Measurements from ENCODE around the gene ISG20.

Gene ISG20

DNA sequence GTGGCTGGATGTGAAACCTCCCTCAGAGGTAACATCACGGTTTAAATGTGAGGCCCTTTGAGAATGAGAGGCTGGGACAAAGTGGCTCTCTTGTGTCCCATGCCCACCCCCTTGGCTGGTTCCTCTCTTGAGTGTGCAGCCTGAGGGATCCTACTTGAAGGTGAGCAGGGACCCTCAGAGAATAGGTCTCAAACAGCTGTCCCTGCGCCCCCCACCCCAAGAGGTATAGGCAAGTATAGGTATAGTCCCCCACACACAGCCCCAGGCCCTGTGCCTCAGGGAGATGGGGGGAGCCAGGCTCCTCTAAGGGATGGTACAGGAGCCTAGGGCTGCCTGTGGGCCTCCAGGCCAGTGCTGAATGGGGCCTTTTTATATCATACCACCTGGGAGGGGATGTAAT, 61.9 kb downstream of the ISG20 start:
- DNase-seq (ENCODE audit: low read depth): no peak
- H3K4me3 ChIP-seq (ENCODE audit: control insufficient read depth, low read depth, low read length): no peak overlapping the region
- TF ChIP-seq, protein P1, sequence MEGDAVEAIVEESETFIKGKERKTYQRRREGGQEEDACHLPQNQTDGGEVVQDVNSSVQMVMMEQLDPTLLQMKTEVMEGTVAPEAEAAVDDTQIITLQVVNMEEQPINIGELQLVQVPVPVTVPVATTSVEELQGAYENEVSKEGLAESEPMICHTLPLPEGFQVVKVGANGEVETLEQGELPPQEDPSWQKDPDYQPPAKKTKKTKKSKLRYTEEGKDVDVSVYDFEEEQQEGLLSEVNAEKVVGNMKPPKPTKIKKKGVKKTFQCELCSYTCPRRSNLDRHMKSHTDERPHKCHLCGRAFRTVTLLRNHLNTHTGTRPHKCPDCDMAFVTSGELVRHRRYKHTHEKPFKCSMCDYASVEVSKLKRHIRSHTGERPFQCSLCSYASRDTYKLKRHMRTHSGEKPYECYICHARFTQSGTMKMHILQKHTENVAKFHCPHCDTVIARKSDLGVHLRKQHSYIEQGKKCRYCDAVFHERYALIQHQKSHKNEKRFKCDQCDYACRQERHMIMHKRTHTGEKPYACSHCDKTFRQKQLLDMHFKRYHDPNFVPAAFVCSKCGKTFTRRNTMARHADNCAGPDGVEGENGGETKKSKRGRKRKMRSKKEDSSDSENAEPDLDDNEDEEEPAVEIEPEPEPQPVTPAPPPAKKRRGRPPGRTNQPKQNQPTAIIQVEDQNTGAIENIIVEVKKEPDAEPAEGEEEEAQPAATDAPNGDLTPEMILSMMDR (IDR thresholded peaks at IDR 0.05; ENCODE audit: control insufficient read depth, insufficient read depth, low read depth, low read length, missing control alignments): no peak

DNA sequence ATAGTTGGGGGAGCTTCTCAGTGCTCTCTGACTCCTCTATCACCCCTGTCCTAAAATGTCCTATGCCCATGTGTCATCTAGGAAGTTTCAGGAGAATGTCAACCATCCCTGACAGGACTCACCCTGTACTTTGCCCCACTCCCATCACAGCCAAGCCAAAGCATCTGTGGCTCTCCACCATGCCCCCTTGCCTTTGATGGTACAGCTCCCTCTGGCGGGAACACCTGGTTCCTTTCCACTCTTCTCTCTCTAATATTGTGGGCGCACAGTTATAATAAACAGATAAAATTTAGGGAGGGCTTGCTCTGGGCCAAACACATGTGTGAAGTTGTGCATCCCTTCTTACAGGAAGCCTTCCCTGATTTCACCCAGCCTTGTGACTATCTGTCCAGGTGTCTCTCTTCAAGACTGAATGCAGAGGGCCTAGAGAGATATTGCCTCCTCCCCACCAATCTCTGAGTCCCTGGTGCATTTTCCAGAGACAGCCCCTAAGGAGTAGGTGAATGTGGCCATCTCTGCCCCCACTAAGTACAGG, 62.8 kb downstream of the ISG20 start:
- no peak for DNase-seq (ENCODE audit: low read depth)
- H3K4me3 ChIP-seq (ENCODE audit: control insufficient read depth, low read depth, low read length): no peak overlapping the region
- TF ChIP-seq, protein P1 (IDR thresholded peaks at IDR 0.05; ENCODE audit: control insufficient read depth, insufficient read depth, low read depth, low read length, missing control alignments): no peak

DNA sequence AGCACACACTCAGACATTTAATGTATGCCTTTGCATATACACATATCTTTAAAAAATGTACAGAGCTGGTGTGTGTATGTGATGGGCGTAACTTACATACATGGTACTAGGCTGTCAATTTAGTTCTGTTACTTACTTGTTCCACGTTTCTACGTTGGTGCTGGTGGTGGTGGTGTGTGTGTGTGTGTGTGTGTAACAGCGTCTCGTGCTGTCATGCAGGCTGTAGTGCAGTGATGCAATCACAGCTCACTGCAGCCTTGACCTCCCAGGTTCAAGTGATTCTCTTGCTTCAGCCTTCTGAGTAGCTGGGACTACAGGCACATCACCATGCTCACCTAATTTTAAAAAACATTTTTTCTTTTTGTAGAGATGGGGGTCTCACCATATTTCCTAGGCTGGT, 64.2 kb downstream of the ISG20 start:
- DNase-seq (ENCODE audit: low read depth): no peak
- TF ChIP-seq, protein P1 (IDR thresholded peaks at IDR 0.05; ENCODE audit: control insufficient read depth, insufficient read depth, low read depth, low read length, missing control alignments): no peak
- no peak overlapping the region for H3K4me3 ChIP-seq (ENCODE audit: control insufficient read depth, low read depth, low read length)

DNA sequence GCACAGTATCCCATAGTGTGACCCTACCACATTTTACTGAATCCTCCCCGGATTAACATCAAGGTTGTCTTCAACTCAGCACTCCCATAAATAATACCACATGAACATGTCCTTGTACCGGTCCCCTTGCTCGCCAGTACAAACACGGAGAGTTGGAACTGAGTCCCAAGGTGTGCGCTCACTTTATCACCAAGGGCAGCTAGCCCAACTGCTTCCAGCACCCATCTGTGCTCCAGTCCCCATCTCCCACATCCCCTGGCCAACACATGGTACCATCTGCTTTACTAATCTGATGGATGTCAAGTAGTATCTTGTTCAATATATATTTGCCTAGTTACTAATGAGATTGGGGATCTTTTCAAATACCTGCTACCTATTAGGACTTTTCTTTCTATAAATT, 64.7 kb downstream of the ISG20 start:
- TF ChIP-seq, protein P1 (IDR thresholded peaks at IDR 0.05; ENCODE audit: control insufficient read depth, insufficient read depth, low read depth, low read length, missing control alignments): no peak
- no peak overlapping the region for H3K4me3 ChIP-seq (ENCODE audit: control insufficient read depth, low read depth, low read length)
- no peak for DNase-seq (ENCODE audit: low read depth)

DNA sequence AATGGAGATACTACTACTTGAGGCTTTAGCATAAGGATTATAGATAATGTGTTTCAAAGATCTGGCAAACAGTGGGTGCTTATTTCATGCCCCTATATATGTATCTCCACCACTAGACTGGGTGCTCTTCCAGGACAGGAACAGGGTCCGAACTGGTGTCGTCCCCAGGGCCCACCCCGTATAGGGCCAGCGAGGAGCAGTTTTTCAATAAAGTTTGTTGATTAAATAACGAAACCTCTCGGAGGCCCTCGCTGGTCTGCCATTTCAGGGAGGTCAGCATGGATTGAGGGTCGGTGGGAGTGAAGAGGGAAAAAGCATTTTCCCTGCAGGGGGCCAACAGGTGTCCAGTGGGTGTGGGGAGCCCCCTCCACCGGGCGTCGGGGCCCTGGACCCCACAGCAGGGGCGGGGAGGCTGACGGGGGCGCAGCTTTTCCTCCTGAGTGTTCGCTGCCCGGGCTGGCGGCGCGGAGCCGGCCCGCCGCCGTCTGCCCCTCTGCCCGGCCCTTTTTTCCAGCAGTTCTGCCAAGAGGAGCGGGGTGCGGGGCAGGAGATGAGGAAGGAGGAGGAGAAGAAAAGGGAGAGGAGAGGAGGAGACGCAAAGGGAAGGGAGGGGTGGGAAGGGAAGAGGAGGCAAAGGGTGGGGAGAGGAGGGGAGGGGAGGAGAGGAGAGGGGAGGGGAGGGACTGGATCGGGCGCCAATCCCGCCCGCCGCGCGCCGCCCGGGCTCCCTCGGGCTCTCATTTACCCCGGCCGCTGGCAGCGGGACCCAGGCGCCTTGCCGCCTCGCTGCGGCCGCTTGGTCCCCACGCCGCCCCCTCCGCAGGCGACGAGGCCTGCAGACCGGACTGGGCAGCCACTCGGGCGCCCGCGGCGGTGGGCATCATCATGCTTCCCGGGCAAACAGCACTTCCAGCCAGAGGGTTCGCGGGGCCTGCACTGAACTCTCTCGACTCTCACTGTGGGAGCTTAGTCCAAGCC, 66.3 kb downstream of the ISG20 start:
- TF ChIP-seq, protein P1 (IDR thresholded peaks at IDR 0.05; ENCODE audit: control insufficient read depth, insufficient read depth, low read depth, low read length, missing control alignments): no peak
- H3K4me3 ChIP-seq (ENCODE audit: control insufficient read depth, low read depth, low read length): peak overlapping the region; percentile 26

DNA sequence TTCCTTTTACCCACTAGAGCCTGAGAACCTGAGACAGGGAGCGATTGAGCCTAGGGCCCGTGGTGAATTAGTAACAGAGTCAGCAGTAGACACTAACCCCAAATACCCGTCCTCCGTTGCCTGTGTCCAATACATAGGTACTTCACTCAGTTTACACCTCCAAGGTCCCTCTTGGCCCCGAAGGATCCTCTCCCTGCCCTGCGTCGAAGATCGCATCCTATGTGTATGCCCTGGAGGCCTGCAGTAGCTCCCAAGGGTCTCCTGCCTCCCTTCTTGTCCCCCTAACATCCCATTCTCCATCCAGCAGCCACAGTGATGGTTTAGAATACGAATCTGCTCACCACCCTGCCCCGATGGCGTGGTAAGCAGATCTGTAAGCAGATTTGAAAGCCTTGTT, 67.0 kb downstream of the ISG20 start:
- no peak for DNase-seq (ENCODE audit: low read depth)
- TF ChIP-seq, protein P1 (IDR thresholded peaks at IDR 0.05; ENCODE audit: control insufficient read depth, insufficient read depth, low read depth, low read length, missing control alignments): no peak
- H3K4me3 ChIP-seq (ENCODE audit: control insufficient read depth, low read depth, low read length): peak overlapping the region; percentile 26; the same call in 1 of the 2 replicates

More for the DNA sequence above, 66.3 kb downstream of the ISG20 start:
- DNase-seq (ENCODE audit: low read depth): no peak
